Ramos (cell line): ENCODE data around the gene ZNF134.

ENCODE experiments used
- in situ Hi-C: fragments of 300-500 bp; cut with MboI; formaldehyde crosslinking; loops from one replicate; pipeline ENCODE4 v1.14.3; 2022; ENCODE audit warnings: low sequenced_read_pairs; ENCODE audit not compliant: unreplicated experiment

The ZNF134 gene

GRCh38 chr19:57633832-57634131, 19.7 kb downstream of the ZNF134 start:
- in situ Hi-C loops: no loop called here

GRCh38 chr19:57637379-57637778, 23.3 kb downstream of the ZNF134 start:
- in situ Hi-C loops: no loop called here

- in situ Hi-C loops: no loop called here
Measured at GRCh38 chr19:57641715-57642234, 27.7 kb downstream of the ZNF134 start.

GRCh38 chr19:57642396-57643046, 28.5 kb downstream of the ZNF134 start:
- in situ Hi-C loops: no loop called here

- in situ Hi-C loops: no loop called here
Measured at GRCh38 chr19:57643734-57644133, 29.7 kb downstream of the ZNF134 start.

GRCh38 chr19:57648331-57649003, 34.4 kb downstream of the ZNF134 start:
- in situ Hi-C loops: no loop called here

GRCh38 chr19:57651654-57651996, 37.6 kb downstream of the ZNF134 start:
- in situ Hi-C loops: no loop called here

- in situ Hi-C loops: no loop called here
Measured at GRCh38 chr19:57653689-57654088, 39.6 kb downstream of the ZNF134 start.

- in situ Hi-C loops: no loop called here
Measured at GRCh38 chr19:57655443-57655842, 41.4 kb downstream of the ZNF134 start.

GRCh38 chr19:57656346-57656745, 42.3 kb downstream of the ZNF134 start:
- in situ Hi-C loops: no loop called here

GRCh38 chr19:57664269-57665127, 50.5 kb downstream of the ZNF134 start:
- in situ Hi-C loops: no loop called here

- in situ Hi-C loops: no loop called here
Measured at GRCh38 chr19:57665261-57665806, 51.3 kb downstream of the ZNF134 start.

- in situ Hi-C loops: no loop called here
Measured at GRCh38 chr19:57667228-57667627, 53.2 kb downstream of the ZNF134 start.

GRCh38 chr19:57668635-57669034, 54.6 kb downstream of the ZNF134 start, which contains the start of gene ZSCAN4:
Gene ZSCAN4, plus strand, starts transcription at chr19:57668935. Its CDS starts 7,211 bp downstream, at chr19:57676146.
- in situ Hi-C loops: no loop called here

GRCh38 chr19:57671124-57671895, 57.3 kb downstream of the ZNF134 start:
- in situ Hi-C loops: no loop called here

- in situ Hi-C loops: no loop called here
Measured at GRCh38 chr19:57672466-57672865, 58.4 kb downstream of the ZNF134 start.
